CD4-positive, alpha-beta T cell treated with Interleukin-12 subunit alpha and Interleukin-12 subunit beta, for 1 hour (primary cell): ENCODE results near the gene CEPT1.

Experiments
- DNase-seq: peaks from one replicate; pipeline ENCODE4 v3.0.0-alpha.2; 2020

Gene CEPT1

DNA sequence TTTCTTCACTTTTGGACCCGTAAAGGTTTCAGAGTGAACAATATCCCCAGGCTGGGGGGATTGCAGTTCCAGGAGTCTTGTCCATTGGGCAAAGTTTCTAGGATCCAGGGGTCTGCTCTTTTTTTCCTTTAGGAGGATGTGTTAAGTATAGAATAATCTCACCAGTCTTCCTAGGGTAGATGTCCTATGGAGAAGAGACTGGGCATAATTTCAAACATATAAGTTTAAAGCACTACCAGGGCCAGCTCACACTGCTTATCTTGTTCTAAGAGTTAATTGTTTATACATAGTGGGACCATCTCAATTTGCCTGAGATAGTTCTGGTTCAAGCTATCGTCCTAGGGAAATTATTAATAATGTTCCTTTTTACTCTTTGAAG is 88.7 kb downstream of the CEPT1 start:
- no peak for DNase-seq

GRCh38 chr1:111232134-111232533 is 92.1 kb downstream of the CEPT1 start:
- no peak for DNase-seq

- no peak for DNase-seq
These were observed 94.2 kb downstream of the CEPT1 start for GRCh38 chr1:111234258-111234657.
